GM12872 (cell line): Measurements from ENCODE around the gene RAMP2.

Source experiments
- CTCF ChIP-seq: IDR thresholded peaks from 3 replicates; pipeline ENCODE4 v1.5.1; 2011; ENCODE audit warnings: low read depth, mild to moderate bottlenecking, low read length, moderate library complexity; ENCODE audit not compliant: insufficient read depth

Gene RAMP2

GRCh38 chr17:42792545-42792944, 31.5 kb downstream of the RAMP2 start:
- no peak for TF ChIP-seq CTCF

- TF ChIP-seq CTCF = no peak
Observed at GRCh38 chr17:42795061-42795460, 34.0 kb downstream of the RAMP2 start.

GRCh38 chr17:42795465-42795864, 34.4 kb downstream of the RAMP2 start:
- TF ChIP-seq CTCF = no peak

GRCh38 chr17:42796066-42796758, 35.2 kb downstream of the RAMP2 start:
- no peak for TF ChIP-seq CTCF

GRCh38 chr17:42797067-42798007, 36.3 kb downstream of the RAMP2 start:
- TF ChIP-seq CTCF = no peak

GRCh38 chr17:42798011-42798382, 37.0 kb downstream of the RAMP2 start:
- no peak for TF ChIP-seq CTCF
